ENCODE results near the gene TMEM19.

Gene TMEM19

DNA sequence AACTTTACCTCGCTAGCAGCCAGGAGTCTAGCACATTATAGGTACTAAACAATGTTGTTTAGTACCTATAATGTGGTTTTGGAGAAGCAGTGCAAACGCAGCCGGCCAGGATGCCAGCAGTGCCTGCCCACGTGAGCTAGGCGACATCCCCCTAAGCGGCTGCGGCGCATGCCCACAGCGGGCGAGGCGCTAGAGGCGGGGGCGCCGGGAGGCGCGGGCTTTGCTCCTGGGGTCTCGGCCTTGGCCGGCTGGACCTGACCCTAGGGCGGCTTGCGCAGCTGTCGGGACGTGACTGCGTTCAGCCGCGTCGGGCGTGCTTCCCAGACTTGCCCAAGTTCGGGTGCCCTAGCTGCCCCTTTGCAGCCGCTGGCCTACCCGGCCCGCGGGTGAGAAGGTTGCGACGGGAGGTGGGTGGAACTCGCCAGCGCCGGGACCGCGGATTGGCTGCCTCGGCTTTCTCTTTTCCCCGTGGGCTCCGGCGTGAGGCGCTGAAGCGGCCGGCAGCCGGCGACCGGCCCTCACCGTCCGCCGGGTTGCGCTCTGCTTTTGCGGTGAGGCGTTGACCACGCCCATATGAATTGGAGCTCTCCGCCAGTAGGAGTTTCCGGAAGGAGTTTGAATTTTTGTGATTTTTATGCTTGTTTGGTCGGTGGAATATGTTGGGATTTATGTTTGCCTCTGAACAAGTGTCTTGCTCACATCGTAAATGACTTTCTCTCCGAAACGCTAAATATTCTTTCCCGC, at the start of gene TMEM19:
TMEM19 (plus strand) TSS at position 169 of the 744 bp plus-strand sequence. CDS start 599 bp downstream, outside the sequence.
- DNase-seq (ENCODE audit: low read depth in 1 of 2, low spot score in 1 of 2): peak; percentile 61 to 64

DNA sequence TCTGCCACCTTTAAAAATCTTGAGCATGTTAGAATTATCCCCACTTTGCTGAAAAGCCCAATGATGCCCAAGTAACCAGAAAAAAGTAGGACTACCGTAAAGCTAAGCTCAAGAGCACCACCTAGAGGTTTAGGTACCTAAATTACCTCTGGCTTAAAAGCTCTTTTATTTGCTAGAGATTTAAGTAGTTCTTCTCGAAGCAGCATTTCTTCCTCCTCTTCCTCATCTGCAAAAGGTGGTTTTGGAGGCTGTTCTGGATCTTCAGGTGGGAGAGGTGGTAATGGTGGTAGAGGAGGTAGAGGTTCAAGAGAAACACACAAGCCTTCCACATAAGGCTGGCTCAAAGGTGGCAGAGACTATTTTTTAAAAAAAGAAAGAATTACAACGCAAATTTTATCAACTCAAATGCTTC, 49.2 kb upstream of the TMEM19 start:
- peak in 1 of 2 donors; percentile 6 for DNase-seq (ENCODE audit: low read depth in 1 of 2, low spot score in 1 of 2)

DNA sequence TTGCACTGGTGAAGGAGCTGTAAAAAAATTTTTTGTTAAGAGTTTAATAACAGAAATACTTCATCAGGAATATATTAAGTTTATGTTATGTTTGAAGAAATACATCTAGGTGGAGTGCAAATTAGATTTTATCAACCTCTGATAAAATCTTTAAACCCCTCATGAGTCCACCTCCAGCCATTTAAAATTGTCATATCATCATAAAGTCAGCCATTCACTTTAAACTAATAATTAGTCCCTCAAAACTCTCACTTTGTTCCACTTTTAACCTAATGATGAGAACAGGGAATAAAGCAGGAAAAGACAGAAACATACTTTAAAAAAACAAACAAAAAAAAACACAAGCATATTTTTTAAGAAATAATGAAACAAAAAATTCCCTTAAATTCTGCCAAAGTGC, 47.4 kb upstream of the TMEM19 start:
- DNase-seq (ENCODE audit: low read depth in 1 of 2, low spot score in 1 of 2): no peak

DNA sequence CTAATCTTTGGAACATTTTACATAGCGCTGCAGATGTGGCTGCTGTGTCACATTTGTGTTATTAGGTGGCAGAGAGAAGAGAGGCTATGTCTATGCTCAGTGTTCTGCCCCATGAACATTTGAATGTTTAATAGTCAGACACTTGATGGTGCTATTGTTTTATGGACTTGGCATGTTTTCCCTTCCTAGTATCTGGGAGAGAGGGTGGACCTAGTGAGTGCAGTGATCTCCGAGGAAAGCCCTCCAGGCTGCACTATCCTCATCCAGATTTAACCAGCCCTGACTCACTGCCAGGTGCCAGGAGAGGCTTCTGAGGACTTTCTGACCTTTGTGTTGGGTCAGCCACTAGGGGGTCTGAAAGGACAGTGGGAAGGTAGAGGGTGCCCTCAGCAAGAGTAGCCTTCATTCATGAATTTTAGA, 46.5 kb upstream of the TMEM19 start:
- no peak for DNase-seq (ENCODE audit: low read depth in 1 of 2, low spot score in 1 of 2)

DNA sequence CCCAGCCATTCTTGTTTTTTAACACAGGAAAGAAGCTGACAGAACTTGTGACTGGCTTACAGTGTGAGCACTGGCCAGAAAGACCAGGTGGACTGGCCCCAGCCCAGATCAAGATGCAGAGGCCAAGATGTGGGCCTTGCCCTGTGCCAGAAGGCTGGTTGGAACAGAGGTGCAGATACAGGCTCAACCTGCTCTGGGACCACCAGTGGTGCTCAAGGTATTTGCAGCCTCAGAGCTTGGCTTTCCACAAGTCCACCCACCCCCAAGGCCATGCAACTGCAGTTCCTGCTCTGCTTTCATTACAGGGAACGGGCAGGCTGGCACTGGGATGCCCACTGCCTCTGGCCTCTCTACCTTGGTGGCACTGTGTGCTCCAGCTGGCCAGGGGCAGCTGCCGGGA, 45.6 kb upstream of the TMEM19 start:
- no peak for DNase-seq (ENCODE audit: low read depth in 1 of 2, low spot score in 1 of 2)

DNA sequence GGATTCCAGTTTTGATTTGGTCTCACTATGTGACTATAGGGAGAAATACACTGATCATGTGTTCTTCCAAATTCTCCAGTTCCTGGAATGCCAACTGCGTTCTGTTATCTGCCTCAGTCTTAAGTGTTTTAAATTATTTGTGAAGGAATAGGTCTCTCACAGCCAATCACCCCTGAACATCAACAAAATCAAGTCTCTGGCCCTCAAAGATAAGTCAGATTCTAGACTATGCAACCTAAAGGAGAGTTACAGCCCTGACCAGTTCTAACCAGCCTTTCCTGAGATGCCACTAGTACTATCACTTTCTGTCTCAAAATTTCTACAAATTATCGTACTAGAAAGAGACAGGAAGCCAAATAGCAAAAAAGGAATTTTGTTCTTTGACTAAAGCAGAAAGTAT, 44.5 kb upstream of the TMEM19 start:
- DNase-seq (ENCODE audit: low read depth in 1 of 2, low spot score in 1 of 2): no peak

DNA sequence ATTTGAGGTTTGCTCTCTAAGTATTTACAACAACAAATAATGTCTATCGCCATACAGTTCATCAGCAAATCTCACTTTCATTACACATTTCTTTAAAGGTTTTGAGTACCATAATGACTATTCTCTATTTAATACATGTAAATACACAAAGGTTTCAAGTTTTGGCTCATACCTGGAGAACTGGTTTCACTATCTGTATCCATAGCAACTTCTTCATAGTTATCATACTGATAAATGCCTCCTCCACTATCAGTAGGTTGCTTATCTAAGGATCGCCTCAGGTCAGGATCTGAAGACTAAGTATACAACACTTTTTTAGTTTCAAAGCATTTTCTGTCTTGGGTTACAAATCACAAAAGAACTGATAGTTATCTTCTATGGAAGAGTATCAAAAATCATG, 43.6 kb upstream of the TMEM19 start:
- no peak for DNase-seq (ENCODE audit: low read depth in 1 of 2, low spot score in 1 of 2)

DNA sequence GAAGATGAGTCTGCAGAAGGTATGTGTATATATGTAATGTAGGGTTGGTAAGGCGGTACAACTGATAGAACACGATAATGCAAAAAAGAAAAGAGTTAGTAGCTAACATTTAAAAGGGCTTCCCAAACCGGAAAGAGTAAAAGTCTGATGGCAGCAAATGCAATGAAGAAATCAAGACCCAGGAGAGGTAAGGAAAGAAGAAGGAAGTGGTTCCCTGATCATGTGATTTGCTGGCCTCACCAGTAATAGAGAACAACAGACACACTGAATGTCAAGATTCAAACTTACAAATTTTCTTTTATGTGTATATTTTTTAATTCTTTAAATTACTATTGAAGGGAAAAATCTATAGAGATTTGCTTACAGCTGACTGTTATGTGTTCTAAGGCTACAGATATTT, 40.6 kb upstream of the TMEM19 start:
- no peak for DNase-seq (ENCODE audit: low read depth in 1 of 2, low spot score in 1 of 2)

DNA sequence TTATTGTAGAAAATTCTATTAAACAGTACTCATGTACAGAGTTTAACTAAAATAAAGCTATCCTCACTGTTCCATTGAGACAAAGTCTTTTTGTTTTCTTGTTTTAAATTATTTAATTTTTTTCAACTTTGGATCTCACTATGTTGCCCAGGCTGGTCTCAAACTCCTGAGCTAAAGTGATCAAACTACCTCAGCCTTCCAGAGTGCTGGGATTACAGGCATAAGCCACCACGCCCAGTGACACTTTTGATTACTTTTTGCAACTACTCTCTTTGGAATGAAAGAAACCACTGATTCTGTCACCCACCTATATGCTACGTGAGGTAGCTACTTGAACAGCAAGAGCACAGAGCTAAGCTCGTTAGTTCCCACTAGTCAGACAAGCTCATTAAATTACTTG, 39.4 kb upstream of the TMEM19 start:
- no peak for DNase-seq (ENCODE audit: low read depth in 1 of 2, low spot score in 1 of 2)

DNA sequence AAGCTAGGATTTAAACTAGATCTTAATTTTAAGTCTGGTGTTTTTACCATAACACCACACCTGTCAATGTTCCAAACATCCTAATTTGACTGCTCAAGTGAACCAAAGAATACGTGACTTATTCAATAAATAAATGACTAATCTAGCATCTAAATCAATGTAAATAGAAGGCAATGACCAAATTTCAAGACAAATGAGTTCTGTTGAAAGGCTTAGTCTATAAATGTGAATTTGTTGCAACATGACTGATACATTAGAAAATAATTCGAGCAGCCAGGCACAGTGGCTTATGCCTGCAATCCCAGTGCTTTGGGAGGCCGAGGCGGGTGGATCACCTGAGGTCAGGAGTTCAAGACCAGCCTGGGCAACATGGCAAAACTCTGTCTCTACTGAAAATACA, 37.3 kb upstream of the TMEM19 start:
- DNase-seq (ENCODE audit: low read depth in 1 of 2, low spot score in 1 of 2): no peak

DNA sequence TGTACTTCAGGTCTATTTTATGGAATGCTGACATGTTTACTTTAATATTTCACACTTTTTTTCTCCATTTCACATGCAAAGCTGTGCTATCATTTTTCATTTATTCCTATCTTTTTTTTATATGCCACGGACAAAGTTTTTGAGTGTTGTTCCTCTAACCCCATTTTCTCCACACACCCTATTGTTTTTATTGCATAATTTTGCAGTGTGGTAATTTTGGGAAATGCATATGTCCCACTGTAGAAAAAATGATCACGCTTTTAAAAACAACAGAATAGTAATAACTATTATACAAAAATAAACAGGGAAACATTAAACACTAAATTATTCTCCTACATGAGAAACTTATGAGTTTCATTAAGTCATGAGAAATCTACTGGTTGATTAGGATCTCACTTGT, 36.5 kb upstream of the TMEM19 start:
- DNase-seq (ENCODE audit: low read depth in 1 of 2, low spot score in 1 of 2): no peak

DNA sequence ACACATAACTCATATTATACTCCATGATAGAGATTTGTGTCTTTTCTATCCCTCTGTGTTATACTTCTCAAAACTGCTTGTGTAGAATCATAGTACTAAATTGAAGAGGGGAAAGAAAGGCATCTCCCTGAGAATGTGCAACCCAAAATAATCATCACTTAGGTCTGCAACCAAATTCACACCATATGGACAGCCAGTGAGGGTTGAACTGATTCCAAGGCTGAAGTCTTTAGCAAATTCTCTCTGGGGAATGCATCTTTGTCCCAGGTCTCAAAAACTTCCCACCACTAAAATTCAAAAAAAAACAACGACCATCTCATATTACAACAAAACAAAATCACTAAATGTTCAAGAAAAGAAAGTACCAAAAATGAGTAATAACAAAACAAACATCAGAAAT, 33.2 kb upstream of the TMEM19 start:
- DNase-seq (ENCODE audit: low read depth in 1 of 2, low spot score in 1 of 2): no peak

DNA sequence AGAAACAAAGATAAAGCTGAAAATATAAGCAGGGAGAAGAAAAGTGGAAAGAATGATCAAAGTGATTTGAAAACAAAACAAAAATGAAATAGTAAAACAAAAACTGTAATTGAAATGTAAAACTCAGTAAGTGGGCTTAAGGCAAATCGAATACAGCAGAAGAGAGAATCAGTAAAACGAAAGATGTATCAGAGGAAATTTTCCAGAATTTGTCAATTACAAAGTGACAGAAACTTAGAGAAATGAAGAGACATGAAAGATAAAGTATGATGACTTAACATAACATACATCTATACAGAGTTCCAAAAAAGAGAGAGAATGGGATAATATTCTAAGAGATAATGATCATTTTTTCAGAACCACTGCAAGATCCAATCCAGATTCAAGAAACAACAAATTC, 32.7 kb upstream of the TMEM19 start:
- no peak for DNase-seq (ENCODE audit: low read depth in 1 of 2, low spot score in 1 of 2)

DNA sequence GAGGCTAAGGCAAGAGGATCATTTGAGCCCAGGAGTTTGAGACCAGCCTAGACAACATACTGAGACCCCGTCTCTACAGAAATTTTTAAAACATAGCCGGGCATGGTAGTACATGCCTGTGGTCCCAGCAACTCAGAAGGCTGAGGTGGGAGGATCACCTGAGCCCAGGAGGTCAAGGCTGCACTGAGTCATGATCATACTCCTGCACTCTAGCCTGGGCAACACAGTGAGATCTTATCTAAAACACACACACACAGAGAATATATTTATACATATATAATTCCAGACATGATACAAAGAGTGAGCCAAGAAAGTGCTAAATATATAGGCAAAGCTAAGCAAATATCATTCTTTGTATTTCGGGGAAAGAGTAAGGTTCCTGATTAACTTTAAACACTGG, 31.7 kb upstream of the TMEM19 start:
- no peak for DNase-seq (ENCODE audit: low read depth in 1 of 2, low spot score in 1 of 2)

DNA sequence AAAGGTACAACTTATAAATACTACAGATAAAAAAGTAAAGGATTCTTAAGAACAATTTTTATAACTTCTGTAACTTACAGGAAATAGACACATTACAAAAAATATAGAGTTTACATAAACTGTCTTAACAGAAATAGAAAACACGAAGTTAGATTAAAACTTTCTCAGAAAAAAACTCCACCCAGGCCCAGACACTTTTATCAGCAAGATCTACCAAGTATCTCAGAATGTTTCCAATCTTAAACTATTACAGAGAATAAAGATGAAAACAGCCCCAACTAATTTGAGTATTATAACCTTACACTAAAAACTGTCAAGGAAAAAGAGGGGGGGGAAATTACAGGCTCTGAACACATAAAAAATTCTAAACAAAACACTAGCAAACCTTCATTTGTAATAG, 30.4 kb upstream of the TMEM19 start:
- DNase-seq (ENCODE audit: low read depth in 1 of 2, low spot score in 1 of 2): no peak

DNA sequence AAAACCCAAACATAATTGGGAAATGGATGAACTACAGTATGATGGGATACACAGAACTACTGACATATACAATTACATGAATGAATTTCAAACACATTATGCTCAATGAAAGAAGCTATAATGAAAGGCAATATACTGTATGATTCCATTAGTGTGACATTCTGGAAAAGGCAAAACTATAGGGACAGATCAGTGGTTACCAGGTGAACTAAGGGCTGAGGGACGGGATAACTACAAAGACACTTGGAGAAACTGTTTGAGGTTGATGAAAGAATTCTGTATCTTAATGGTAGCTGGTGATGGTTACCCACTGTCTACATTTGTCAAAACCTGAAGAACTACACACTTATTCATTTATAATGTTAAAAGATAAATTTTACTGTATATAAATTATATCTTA, 30.0 kb upstream of the TMEM19 start:
- DNase-seq (ENCODE audit: low read depth in 1 of 2, low spot score in 1 of 2): no peak

DNA sequence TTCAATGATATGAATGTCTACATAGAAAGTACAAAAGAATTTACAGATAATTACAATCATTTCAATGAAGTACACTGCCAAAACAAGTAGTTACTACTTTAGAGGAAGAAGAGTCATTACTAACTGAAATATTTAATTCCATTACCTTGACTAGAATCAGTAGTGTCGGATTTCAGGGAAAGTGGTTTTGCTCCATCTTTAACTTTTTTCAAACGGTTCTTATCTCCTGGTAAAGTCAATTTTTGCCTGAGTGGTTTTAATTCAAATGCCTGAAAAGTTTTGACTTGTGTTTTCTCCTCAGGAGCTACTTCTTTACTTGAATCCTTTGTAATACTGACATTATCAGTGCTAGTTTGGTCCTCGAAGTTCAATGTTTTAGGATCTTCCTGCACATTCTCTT, 29.1 kb upstream of the TMEM19 start:
- DNase-seq (ENCODE audit: low read depth in 1 of 2, low spot score in 1 of 2): no peak

DNA sequence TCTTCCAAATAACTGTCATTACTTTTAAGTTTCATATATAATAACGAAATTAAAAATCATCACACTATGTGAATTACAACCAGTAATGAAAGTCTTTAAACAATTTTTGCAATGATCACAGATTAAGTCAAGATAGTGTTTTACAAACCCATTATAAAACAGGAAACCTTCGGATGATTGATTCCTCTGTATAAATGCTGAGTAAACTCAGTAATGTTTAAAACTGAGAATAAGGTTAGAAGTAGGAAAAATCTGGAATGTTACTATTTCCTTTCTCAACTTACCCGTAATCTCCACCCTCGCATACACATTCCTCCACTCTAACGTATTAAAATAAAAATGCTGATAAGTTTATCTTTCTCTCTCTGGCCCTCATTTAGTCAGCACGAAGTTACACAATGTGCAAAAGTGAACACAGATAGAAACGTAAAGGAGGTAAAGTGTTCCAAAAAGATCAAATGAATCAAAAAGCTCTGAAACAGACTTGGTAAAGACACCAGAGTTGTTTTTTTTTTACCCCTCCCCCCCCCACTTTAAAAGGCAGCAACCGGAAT, 23.8 kb upstream of the TMEM19 start:
- DNase-seq (ENCODE audit: low read depth in 1 of 2, low spot score in 1 of 2): no peak

DNA sequence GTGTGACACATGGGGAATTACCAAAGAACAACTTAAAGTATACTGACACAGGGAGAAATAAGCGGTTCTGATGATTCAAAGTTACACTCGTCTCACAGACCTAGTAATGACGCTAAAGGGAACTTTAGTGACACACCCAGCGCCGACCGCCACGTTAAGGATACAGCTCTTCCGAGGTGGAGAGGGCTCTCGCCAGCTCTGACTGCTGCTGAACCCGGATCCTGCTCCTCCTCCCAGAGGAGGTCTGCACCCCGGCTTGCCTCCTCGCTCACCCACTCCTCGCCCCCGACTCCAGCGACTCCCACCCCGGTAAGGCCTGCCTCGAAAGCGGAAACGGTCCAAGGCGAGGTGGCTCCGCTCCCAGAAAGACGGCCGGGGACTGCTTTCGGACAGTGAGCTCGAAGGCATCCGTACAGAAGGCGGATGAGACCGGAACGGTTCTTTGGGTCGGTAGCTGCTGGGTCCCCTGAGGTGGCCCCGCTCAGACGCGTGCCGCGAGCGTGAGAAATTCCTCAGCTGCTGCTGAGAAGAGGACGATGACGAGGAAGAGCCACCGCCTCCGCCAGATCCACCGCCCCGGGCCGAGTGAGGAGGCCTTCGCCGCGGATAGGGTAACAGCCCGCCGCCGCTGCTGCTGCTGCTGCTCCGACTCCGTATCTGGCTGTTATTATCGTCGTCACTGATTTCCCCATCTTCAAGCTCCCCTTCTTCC, 22.9 kb upstream of the TMEM19 start:
- peak; percentile 60 to 64 for DNase-seq (ENCODE audit: low read depth in 1 of 2, low spot score in 1 of 2)

DNA sequence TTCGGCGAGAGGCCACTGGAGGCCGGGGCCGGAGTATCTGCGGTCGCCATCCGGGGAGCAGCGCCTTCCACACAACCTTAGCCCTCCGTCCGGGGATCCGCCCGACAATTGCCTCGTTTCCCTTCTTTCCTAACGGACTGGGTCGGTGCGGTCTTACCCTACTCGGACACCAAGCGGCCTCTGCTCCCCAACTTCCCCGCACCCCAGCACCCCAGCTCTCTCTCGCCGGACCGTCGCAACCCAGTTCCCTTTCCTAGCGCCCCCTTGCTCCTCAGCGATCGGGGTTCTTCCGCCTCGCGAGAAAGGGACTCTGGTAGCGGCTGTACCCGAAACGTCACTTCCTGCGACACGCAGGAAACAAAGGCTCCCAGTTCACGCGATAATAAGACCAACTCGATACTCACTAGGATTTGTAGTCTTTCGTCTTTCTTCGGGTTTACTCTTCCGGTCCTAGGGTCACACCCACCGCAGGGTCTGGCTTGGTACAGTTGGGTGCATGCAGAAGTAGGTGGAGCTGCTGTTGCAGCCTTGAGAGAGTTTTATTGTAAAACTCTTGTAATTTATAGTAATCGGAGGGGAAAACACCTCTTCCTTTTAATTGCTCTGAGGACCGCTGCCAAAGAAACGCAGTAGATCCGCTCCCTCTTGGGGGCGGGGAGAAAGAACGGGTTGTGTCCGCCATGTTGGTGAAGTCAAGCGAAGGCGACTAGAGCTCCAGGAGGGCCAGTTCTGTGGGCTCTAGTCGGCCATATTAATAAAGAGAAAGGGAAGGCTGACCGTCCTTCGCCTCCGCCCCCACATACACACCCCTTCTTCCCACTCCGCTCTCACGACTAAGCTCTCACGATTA, 22.1 kb upstream of the TMEM19 start, which contains the start of the genes THAP2 and ZFC3H1:
THAP2 (plus strand) TSS at position 741 of the 850 bp plus-strand sequence. CDS start 209 bp downstream, outside the sequence.
ZFC3H1 (minus strand) TSS at position 288 of the 850 bp plus-strand sequence; CDS start at position 50, 238 bp downstream.
- DNase-seq (ENCODE audit: low read depth in 1 of 2, low spot score in 1 of 2): peak; percentile 72 to 91

DNA sequence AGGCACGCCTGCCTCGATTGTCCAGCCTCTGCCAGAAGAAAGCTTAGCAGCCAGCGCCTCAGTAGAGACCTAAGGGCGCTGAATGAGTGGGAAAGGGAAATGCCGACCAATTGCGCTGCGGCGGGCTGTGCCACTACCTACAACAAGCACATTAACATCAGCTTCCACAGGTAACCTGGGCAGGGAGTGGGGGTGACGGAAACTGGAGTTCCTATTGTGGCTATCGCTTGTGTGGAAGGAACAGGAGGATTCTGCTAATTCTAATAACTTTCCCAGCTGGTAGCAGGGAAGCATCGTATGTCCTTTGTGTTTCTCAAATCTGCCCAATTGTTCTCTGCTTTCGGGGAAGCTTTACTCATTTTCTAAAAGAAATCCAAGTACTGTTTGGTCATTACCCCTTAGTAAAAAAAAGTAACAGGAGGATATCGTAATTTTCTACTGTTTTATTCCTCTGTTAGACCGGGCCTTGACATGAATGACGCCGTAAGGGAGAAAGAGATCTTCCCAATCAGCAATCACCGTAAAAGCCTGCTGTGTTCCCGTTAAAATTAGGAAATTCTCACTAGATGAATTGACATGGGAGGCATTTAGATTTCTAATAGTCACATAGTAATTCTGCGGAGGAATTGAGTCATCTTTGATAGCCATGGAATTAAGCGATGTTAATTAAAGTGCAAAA, 21.3 kb upstream of the TMEM19 start:
- DNase-seq (ENCODE audit: low read depth in 1 of 2, low spot score in 1 of 2): no peak

Data from activated CD4-positive, alpha-beta T cell treated with anti-CD3 and anti-CD28 coated beads, Interleukin-2, amount 50 U/mL, for 24 hours (primary cell).